ENCODE data around the gene SAMD4A.

Gene SAMD4A

GRCh38 chr14:54713379-54713778, 146.5 kb downstream of the SAMD4A start:
- FAIRE-seq = no peak
- DNase-seq (ENCODE audit: insufficient read length, low spot score) = no peak
- TF ChIP-seq POU2F2 (IDR thresholded peaks at IDR 0.05; ENCODE audit: low read depth, low read length) (no peak), SPI1 (IDR thresholded peaks at IDR 0.05; ENCODE audit: low read depth, low read length) (no peak), PAX5 (IDR thresholded peaks at IDR 0.05; ENCODE audit: insufficient read depth, low read length, severe bottlenecking) (no peak), TAF1 (IDR thresholded peaks at IDR 0.05; ENCODE audit: low read depth, low read length) (no peak)

DNA sequence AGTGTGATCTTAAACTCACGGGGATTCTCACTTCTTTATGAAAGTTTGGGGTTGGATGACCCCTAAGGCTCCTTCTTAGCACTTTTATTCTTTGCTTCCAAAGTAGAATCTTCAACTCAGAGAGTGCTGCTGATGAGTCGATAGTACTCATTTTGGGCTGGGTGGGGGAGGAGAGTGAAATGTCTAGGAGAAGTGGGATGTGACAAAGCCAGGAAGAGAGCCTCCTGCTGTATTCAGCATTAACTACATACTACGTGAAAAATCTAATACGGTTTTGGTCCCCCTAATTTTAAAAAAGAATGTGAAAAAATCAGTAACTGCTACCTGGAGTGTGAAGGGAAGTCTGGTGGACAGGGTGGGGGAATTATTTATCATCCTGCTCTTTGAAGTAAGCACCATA, 148.3 kb downstream of the SAMD4A start:
- DNase-seq (ENCODE audit: insufficient read length, low spot score) = no peak
- TF ChIP-seq TAF1 (IDR thresholded peaks at IDR 0.05; ENCODE audit: low read depth, low read length) = no peak
- no peak for TF ChIP-seq POLR2AphosphoS5 (IDR thresholded peaks at IDR 0.05; ENCODE audit: low read depth, low read length)
- TF ChIP-seq POU2F2 (IDR thresholded peaks at IDR 0.05; ENCODE audit: low read depth, low read length) = no peak
- no peak for TF ChIP-seq PAX5 (IDR thresholded peaks at IDR 0.05; ENCODE audit: insufficient read depth, low read length, severe bottlenecking)
- no peak for TF ChIP-seq POLR2A (IDR thresholded peaks at IDR 0.05; ENCODE audit: low read depth, low read length)
- no peak for TF ChIP-seq SPI1 (IDR thresholded peaks at IDR 0.05; ENCODE audit: low read depth, low read length)
- FAIRE-seq = no peak

DNA sequence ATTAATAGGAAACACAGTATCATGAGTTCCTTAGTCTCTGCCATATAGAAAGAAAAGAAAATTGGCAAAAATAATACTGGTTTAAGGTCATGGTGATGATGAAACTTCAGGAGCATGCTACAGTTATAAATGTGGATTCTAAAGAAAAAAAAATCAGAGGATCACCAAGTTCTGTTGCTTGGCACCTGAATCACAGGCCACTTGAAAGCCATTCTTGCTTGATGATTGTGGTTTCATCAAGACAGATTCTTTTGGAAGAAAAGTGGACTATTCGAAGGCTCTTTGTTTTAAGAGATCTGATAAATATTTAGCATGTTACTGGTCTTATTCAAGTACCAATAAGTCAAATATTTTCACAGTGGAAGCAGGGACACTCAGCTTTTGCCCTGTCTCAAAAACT, 148.9 kb downstream of the SAMD4A start:
- TF ChIP-seq POLR2A (IDR thresholded peaks at IDR 0.05; ENCODE audit: low read depth, low read length) (no peak), PAX5 (IDR thresholded peaks at IDR 0.05; ENCODE audit: insufficient read depth, low read length, severe bottlenecking) (no peak), POU2F2 (IDR thresholded peaks at IDR 0.05; ENCODE audit: low read depth, low read length) (no peak), POLR2AphosphoS5 (IDR thresholded peaks at IDR 0.05; ENCODE audit: low read depth, low read length) (no peak), TAF1 (IDR thresholded peaks at IDR 0.05; ENCODE audit: low read depth, low read length) (no peak), SPI1 (IDR thresholded peaks at IDR 0.05; ENCODE audit: low read depth, low read length) (no peak)
- FAIRE-seq = no peak
- DNase-seq (ENCODE audit: insufficient read length, low spot score) = no peak

- FAIRE-seq = no peak
- TF ChIP-seq POLR2AphosphoS5 (IDR thresholded peaks at IDR 0.05; ENCODE audit: low read depth, low read length) (no peak), POU2F2 (IDR thresholded peaks at IDR 0.05; ENCODE audit: low read depth, low read length) (no peak), POLR2A (IDR thresholded peaks at IDR 0.05; ENCODE audit: low read depth, low read length) (no peak), TAF1 (IDR thresholded peaks at IDR 0.05; ENCODE audit: low read depth, low read length) (no peak), SPI1 (IDR thresholded peaks at IDR 0.05; ENCODE audit: low read depth, low read length) (no peak), PAX5 (IDR thresholded peaks at IDR 0.05; ENCODE audit: insufficient read depth, low read length, severe bottlenecking) (no peak)
- DNase-seq (ENCODE audit: insufficient read length, low spot score) = no peak
These were observed 149.9 kb downstream of the SAMD4A start for GRCh38 chr14:54716862-54717261.

- no peak for TF ChIP-seq PAX5 (IDR thresholded peaks at IDR 0.05; ENCODE audit: insufficient read depth, low read length, severe bottlenecking)
- TF ChIP-seq POLR2AphosphoS5 (IDR thresholded peaks at IDR 0.05; ENCODE audit: low read depth, low read length) = no peak
- no peak for TF ChIP-seq TAF1 (IDR thresholded peaks at IDR 0.05; ENCODE audit: low read depth, low read length)
- no peak for TF ChIP-seq POU2F2 (IDR thresholded peaks at IDR 0.05; ENCODE audit: low read depth, low read length)
- TF ChIP-seq POLR2A (IDR thresholded peaks at IDR 0.05; ENCODE audit: low read depth, low read length) = no peak
- no peak for TF ChIP-seq SPI1 (IDR thresholded peaks at IDR 0.05; ENCODE audit: low read depth, low read length)
- no peak for FAIRE-seq
- DNase-seq (ENCODE audit: insufficient read length, low spot score) = no peak
These were observed 151.1 kb downstream of the SAMD4A start for GRCh38 chr14:54718046-54718445.

DNA sequence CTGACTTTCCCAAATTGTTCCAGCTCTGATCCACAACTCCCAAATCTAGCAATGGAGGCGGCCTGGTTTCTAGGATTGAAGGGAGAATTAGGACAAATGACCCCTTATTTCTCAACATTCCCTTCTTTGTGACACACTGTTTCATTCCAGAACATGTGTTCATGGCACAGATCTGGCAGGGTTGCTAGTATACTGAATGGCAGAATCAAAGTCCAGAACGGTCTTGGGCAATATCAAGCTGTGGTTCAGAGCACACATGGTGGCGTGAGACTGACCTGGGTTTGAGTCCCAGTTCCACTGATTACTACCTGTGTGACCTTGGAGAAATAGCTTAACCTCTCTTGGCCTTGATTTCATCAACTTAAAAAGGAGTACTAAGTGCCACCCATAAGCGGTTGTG, 152.5 kb downstream of the SAMD4A start:
- DNase-seq (ENCODE audit: insufficient read length, low spot score) (no peak), FAIRE-seq (no peak)
- no peak for TF ChIP-seq POU2F2 (IDR thresholded peaks at IDR 0.05; ENCODE audit: low read depth, low read length)
- TF ChIP-seq PAX5 (IDR thresholded peaks at IDR 0.05; ENCODE audit: insufficient read depth, low read length, severe bottlenecking) = no peak
- TF ChIP-seq SPI1 (IDR thresholded peaks at IDR 0.05; ENCODE audit: low read depth, low read length) = no peak
- no peak for TF ChIP-seq POLR2A (IDR thresholded peaks at IDR 0.05; ENCODE audit: low read depth, low read length)
- TF ChIP-seq TAF1 (IDR thresholded peaks at IDR 0.05; ENCODE audit: low read depth, low read length) = no peak
- TF ChIP-seq POLR2AphosphoS5 (IDR thresholded peaks at IDR 0.05; ENCODE audit: low read depth, low read length) = no peak

GRCh38 chr14:54722791-54723432, 156.0 kb downstream of the SAMD4A start:
- DNase-seq (ENCODE audit: insufficient read length, low spot score) (peak; percentile 16), FAIRE-seq (peak; percentile 85)
- TF ChIP-seq PAX5 (IDR thresholded peaks at IDR 0.05; ENCODE audit: insufficient read depth, low read length, severe bottlenecking) (no peak), POU2F2 (IDR thresholded peaks at IDR 0.05; ENCODE audit: low read depth, low read length) (no peak), SPI1 (IDR thresholded peaks at IDR 0.05; ENCODE audit: low read depth, low read length) (no peak), POLR2AphosphoS5 (IDR thresholded peaks at IDR 0.05; ENCODE audit: low read depth, low read length) (no peak), TAF1 (IDR thresholded peaks at IDR 0.05; ENCODE audit: low read depth, low read length) (no peak), POLR2A (IDR thresholded peaks at IDR 0.05; ENCODE audit: low read depth, low read length) (no peak)

GRCh38 chr14:54724123-54724522, 157.2 kb downstream of the SAMD4A start:
- no peak for FAIRE-seq
- TF ChIP-seq POU2F2 (IDR thresholded peaks at IDR 0.05; ENCODE audit: low read depth, low read length) = no peak
- no peak for TF ChIP-seq TAF1 (IDR thresholded peaks at IDR 0.05; ENCODE audit: low read depth, low read length)
- TF ChIP-seq PAX5 (IDR thresholded peaks at IDR 0.05; ENCODE audit: insufficient read depth, low read length, severe bottlenecking) = no peak
- TF ChIP-seq SPI1 (IDR thresholded peaks at IDR 0.05; ENCODE audit: low read depth, low read length) = no peak
- TF ChIP-seq POLR2AphosphoS5 (IDR thresholded peaks at IDR 0.05; ENCODE audit: low read depth, low read length) = no peak
- DNase-seq (ENCODE audit: insufficient read length, low spot score) = no peak

DNA sequence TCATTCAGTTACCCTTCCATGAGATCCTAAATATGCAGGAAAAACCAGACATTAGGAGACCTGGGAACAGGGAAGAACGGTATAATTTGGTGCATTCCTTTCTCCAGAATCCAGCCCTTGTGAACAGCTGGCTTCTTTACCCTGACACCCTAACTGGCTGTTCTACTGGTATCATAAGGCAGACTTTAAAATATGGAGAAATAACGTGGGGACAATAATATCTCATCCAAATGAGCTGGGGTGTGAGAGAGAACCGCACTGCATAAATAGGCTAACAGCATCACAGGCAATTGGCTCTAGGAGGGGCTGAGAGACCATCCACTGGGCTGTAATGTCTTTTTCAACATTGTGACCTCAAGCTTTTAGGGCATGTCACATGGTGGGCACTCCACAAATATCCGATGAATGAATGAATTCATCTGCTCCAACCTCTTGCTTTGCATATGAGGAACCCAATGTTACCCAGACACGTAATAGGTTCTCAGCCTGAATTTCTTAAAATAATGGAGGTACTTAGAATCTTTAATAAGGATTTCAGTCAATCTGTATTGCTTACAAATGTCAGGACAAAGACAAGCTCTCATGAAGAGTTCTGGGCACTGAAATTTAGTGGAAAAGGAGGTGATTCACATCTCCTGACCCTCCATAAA, 157.9 kb downstream of the SAMD4A start:
- TF ChIP-seq POLR2AphosphoS5 (IDR thresholded peaks at IDR 0.05; ENCODE audit: low read depth, low read length) (no peak), POU2F2 (IDR thresholded peaks at IDR 0.05; ENCODE audit: low read depth, low read length) (no peak), TAF1 (IDR thresholded peaks at IDR 0.05; ENCODE audit: low read depth, low read length) (no peak), PAX5 (IDR thresholded peaks at IDR 0.05; ENCODE audit: insufficient read depth, low read length, severe bottlenecking) (no peak), SPI1 (IDR thresholded peaks at IDR 0.05; ENCODE audit: low read depth, low read length) (no peak), POLR2A (IDR thresholded peaks at IDR 0.05; ENCODE audit: low read depth, low read length) (no peak)
- FAIRE-seq (no peak), DNase-seq (ENCODE audit: insufficient read length, low spot score) (no peak)

All from GM12891 (cell line).